GM21528 (cell line): ENCODE data around the gene IGFLR1.

Source experiments
- ATAC-seq: cut with Tn5 transposase; IDR thresholded peaks from one replicate; pipeline ENCODE4 v1.9.1; 2021; ENCODE audit warnings: mild to moderate bottlenecking, moderate library complexity; ENCODE audit not compliant: unreplicated experiment, low FRiP score

Gene IGFLR1

DNA sequence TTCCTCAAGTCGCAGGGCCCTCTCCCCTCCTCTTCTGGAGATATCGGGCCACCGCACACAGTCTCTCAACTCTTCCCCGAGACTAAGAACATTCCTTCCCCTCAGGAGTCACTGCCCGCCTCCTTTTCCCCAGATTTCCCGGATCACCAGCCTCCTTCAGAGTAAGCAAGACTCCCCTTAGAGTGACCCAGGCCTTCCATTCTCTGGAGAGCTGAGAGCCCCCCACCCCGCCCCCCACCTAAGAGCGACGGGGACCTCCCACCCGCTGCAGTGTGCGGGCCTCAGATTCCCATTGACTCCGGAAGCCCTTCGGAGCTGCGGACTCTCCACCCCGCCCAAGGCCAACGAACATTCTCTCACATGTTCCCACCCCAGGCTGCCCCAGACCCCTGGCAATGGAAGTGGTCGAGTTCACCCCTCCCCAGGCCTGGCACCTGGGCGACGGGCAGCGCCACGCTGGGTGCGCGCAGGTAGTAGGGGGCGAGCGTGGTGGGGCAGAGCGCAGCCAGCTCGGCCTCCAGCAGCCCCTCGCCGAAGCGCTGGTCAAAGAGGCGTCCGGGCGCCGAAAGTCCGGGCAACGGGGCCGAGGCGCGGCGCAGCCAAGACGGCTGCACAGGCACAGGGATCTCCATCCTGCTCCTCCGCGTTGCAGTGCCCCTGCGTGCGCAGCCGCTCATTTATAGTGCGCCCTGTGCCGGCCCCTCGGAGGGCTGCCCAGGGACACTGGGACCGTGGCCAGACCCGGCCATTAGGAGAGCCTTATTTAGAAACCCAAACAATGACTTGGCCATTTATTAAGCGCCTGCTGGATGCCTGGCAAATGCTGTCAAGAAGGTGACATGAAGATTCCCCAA lies 14.4 kb upstream of the IGFLR1 start, which contains the start of gene HSPB6:
Gene HSPB6, minus strand, starts transcription at position 653 of the 854 bp plus-strand sequence. Its CDS starts 21 bp downstream, at position 632.
- no peak for ATAC-seq

GRCh38 chr19:35755550-35756376 lies 13.5 kb upstream of the IGFLR1 start:
- no peak for ATAC-seq

GRCh38 chr19:35755131-35755549 lies 12.9 kb upstream of the IGFLR1 start:
- ATAC-seq = no peak

- ATAC-seq = no peak
Observed at GRCh38 chr19:35754370-35755130, 12.3 kb upstream of the IGFLR1 start.

DNA sequence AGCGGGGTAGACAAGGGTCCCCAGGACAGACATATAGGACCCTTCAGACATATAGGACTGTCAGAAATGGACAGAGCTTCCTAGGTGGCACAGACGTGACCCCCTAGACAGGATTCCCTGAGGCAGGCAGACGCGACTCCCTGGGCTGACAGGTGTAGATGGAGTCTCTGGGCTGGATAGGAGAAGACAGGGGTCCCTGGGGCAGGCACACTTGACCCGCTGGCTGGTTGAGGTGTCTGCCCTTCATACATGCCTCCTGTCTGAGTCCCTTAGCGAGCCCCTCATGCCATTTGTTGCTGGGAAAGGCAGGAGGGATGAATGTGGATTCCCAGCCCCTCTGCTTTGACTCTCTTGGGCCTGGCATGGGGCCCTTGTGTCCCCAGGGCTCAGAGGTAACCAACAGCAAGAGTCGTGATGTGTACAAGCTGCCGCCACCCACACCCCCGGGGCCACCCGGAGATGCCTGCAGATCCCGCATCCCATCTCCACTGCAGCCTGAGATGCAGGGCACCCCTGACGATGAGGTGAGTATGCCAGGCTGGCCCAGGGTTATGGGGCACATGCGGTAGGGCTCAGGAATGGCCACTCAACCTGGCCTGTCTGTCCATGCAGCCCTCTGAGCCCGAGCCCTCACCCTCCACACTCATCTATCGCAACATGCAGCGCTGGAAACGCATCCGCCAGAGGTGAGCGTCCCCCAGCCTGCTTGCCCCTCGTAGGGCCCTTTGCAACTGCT lies 11.6 kb upstream of the IGFLR1 start:
- no peak for ATAC-seq

DNA sequence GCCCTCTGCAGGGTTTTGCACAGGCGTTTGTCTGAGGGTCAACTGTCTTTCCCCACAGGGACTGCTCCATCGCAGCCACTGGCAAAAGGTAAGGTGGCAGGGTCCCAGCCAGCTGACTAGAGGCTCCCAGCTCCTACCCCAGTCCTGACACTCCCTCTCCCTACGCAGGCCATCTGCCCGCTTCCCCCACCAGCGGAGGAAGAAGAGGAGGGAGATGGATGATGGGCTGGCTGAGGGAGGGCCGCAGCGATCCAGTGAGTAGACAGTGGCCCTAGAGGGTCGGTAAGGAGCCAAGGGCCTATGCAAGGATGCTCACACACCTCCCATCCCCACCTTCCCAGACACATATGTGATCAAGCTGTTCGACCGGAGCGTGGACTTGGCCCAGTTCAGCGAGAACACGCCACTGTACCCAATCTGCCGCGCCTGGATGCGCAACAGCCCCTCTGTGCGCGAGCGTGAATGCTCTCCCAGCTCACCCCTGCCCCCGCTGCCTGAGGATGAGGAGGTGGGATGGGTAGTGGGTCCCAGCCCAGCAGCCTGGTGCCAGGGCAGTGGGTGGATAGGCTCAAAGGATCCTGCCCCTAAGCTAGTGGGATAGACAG lies 10.6 kb upstream of the IGFLR1 start:
- no peak for ATAC-seq

- ATAC-seq = no peak
Observed at GRCh38 chr19:35751839-35752745, 9.8 kb upstream of the IGFLR1 start.

GRCh38 chr19:35750167-35750566 lies 7.9 kb upstream of the IGFLR1 start:
- ATAC-seq = no peak

GRCh38 chr19:35748106-35749020 lies 6.1 kb upstream of the IGFLR1 start, which contains the start of gene LIN37:
Gene LIN37 (plus strand): TSS chr19:35748576. CDS start chr19:35748725, 149 bp downstream.
- peak; percentile 58 for ATAC-seq

- no peak for ATAC-seq
Observed at GRCh38 chr19:35746531-35746930, 4.3 kb upstream of the IGFLR1 start.

GRCh38 chr19:35746087-35746462 lies 3.8 kb upstream of the IGFLR1 start:
- no peak for ATAC-seq

DNA sequence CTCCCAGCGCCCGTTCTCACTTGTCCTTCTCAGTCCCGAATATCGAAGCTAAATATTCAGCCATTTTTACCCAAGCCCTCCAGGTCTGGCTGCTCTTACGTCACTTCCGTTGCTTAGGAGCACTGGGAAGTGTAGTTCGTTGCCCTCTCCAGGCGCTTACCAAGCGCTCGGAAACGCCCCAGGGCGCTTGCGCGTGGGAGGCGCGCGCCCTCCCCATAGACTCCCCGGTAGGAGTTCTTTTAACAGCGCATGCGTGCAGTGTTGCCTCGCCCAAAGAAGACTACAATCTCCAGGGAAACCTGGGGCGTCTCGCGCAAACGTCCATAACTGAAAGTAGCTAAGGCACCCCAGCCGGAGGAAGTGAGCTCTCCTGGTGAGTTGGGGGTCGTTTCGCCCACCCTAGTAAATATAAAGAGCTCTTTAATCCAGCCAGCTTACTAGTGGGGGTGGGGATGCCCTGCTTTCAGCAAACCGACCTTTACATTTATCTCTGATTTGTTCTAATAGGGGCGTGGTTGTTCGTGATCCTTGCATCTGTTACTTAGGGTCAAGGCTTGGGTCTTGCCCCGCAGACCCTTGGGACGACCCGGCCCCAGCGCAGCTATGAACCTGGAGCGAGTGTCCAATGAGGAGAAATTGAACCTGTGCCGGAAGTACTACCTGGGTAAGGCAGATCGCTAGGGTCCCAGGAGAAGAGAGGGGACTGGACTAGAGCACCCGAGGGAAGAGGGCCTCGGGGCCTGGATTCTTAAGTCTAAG lies 3.3 kb upstream of the IGFLR1 start, which contains the start of the genes PSENEN and U2AF1L4:
Gene PSENEN, plus strand, starts transcription at position 324 of the 759 bp plus-strand sequence. Its CDS starts 280 bp downstream, at position 604.
Gene U2AF1L4, minus strand, starts transcription at position 91 of the 759 bp plus-strand sequence. Its CDS starts 27 bp downstream, at position 64.
- ATAC-seq = peak; percentile 42

DNA sequence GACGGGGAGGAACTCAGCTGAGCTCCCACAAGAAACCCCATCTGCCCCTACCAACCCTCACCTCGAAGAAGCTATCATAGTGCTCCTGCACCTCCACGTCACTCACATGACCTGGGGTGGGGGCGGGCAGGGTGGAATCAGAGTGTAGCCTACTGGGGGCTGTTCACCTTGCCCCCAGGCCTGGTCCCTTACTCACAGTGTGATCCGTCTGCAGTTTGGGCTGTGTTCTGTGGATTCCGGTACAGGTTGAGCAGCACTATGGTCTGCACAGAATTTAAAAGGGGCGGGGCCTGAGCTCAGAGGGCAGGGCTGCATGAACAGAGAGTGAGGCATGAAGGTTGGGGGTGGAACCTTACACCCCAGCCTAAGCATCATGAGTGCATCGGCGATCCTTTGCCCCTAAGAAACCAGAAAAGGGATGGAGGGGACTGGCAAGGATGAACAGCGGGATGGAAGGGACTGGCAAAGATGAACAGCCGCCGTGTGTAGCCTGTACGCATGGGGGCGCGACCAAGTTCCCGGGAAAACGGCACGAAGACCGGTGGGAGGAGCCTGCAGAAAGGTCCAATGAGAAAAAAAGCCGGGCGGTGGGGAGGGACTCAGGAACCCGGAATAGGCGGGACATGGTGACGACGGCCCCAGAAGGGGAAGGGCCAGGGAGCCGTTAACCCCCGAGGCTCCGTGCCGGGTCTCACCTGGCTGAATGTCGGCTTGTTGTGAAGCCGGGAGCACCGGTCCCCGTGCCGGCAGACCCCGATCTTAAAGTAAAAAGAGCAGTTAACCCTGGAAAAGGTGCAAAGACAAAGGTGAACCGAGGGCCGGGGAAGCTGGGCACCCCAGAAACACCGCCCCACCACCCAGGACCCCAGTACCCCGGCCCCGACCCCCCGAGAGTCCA lies 2.4 kb upstream of the IGFLR1 start:
- ATAC-seq = peak; percentile 35

GRCh38 chr19:35743640-35744429 lies 1.6 kb upstream of the IGFLR1 start:
- ATAC-seq = no peak

DNA sequence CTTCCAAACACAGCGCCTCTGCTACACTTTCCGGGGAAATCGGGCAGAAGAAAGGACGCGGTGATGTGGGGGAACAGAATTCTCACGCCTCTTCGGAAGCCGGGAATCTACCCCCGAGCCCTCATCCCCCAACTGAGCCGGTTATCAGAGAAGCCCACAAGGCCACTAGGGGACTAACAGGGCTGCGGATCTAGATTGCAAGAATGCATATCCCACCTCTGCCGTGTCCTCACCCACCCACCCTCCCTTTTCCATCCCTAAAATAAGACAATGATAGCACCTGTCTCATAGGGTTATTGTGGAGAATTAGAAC lies 1.1 kb downstream of the IGFLR1 start:
- no peak for ATAC-seq
